Keratinocyte (primary cell): ENCODE measurements around the gene MLLT6.

Source experiments
- EZH2 ChIP-seq: IDR thresholded peaks from one replicate; pipeline ENCODE4 v1.6.1; 2012; ENCODE audit warnings: inconsistent platforms, mild to moderate bottlenecking, low read length, moderate library complexity
- TF ChIP-seq, protein P1 (sequence below), 3 experiments: IDR thresholded peaks in 1 of 3; conservative IDR thresholded peaks in 1 of 3; optimal IDR thresholded peaks in 1 of 3; 2 replicates in 2 of 3; 3 replicates in 1 of 3; pipeline versions ENCODE3 to v1.5.1; 2011; ENCODE audit warnings: low read length in 3 of 3, mild to moderate bottlenecking in 3 of 3, moderate library complexity in 2 of 3, control low read depth in 1 of 3, inconsistent platforms in 1 of 3; ENCODE audit not compliant: insufficient read depth in 2 of 3; ENCODE audit errors: extremely low read depth in 1 of 3

DNA sequence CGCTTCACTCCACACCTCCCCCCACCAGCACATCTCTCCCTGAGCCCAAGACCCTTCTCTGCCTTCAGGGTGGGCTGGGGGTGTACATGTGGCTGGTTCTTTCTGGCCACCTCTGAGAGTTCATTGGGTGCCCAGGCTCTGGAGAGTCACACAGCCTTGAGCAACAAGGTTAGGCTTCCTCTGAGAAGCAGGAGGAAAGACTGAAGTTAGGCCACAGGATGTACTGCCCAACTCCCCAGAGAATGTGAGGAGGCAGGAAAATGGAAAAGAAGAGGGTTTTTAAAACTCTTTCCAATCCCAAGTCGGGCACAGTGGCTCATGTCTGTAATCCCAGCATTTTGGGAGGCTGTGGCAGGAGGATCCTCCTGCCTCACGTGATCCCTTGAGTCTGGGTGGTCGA is 35.7 kb downstream of the MLLT6 start:
- TF ChIP-seq, protein P1, sequence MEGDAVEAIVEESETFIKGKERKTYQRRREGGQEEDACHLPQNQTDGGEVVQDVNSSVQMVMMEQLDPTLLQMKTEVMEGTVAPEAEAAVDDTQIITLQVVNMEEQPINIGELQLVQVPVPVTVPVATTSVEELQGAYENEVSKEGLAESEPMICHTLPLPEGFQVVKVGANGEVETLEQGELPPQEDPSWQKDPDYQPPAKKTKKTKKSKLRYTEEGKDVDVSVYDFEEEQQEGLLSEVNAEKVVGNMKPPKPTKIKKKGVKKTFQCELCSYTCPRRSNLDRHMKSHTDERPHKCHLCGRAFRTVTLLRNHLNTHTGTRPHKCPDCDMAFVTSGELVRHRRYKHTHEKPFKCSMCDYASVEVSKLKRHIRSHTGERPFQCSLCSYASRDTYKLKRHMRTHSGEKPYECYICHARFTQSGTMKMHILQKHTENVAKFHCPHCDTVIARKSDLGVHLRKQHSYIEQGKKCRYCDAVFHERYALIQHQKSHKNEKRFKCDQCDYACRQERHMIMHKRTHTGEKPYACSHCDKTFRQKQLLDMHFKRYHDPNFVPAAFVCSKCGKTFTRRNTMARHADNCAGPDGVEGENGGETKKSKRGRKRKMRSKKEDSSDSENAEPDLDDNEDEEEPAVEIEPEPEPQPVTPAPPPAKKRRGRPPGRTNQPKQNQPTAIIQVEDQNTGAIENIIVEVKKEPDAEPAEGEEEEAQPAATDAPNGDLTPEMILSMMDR (optimal IDR thresholded peaks at IDR 0.05 in 1 of 3, IDR thresholded peaks at IDR 0.05 in 1 of 3, conservative IDR thresholded peaks at IDR 0.05 in 1 of 3; ENCODE audit: extremely low read depth in 1 of 3, insufficient read depth in 2 of 3, low read length in 3 of 3), result no peak
- no peak for TF ChIP-seq EZH2
